CD4-positive, alpha-beta T cell treated with Interleukin-12 subunit alpha and Interleukin-12 subunit beta, for 1 hour (primary cell): Measurements from ENCODE around the gene DNAJC18.

Experiments
- DNase-seq: peaks from one replicate; pipeline ENCODE4 v3.0.0-alpha.2; 2020

DNAJC18 gene

DNA sequence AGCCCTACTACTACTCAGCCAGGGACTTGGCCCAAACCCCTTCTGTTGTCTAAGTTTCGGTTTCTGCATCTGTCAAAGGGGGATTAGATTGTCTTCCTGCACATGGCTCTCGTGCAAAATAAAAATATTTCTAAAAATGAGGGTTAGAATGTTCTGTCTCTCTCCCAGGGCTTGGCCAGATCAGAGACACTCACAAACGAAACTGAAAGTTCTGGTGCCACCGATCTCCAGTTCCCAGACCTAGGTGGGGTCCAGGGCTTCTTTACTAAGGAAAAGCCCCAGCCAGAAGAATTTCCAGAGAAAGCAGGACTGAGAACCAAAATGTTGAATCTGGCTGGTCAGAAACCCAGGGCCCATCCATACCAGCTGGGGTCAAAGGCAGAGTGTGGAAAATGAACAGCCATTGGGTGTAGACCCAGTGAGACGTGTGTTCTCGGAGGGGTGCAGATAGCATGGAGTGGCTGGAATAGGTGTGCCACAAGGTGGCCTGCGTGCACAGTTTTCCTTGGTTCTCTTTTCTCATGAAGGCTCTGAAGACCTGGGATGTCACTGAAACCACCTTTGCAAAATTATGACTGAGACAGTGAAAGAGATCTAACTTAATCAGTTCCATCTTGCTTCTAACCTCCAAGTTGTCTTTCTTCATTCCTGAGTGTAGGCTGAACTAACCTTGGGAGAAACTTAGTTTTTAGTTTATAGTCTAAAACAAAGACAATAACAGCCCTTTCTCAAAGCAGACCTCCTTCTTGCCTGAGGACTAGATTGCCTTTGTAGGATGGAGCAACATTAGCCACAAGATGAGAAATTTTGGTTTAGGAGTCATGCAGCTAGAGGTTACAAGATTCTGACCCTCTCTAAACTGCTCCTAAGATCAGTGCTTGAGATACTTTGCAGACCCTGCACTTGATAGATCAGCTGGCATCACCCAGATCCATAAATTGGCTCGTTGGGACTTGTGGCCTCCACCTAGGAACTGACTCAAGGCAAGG is 54.0 kb downstream of the DNAJC18 start:
- peak; percentile 41 for DNase-seq

DNA sequence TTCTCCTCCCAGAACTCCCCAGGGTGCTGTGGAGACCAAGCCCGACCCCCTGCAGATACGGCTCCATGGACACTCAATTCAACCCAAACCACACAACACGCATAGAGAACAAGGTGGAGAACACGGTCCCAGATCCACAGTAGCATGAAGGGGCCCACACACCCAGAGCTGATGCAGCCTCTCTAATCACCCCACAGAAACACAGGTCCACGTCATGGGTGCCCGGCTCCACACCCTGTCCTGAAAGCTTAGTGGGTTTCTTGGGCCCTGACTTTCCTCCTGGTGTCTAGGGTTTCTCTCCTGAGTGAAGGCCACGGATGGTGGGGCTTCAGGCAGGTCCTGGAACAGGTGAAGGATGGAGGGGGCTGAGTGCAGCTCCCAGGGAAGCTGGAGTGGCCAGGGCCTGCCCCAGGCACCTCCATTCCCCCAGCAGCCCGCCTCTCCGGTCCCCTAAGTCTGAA is 54.7 kb downstream of the DNAJC18 start:
- no peak for DNase-seq

DNA sequence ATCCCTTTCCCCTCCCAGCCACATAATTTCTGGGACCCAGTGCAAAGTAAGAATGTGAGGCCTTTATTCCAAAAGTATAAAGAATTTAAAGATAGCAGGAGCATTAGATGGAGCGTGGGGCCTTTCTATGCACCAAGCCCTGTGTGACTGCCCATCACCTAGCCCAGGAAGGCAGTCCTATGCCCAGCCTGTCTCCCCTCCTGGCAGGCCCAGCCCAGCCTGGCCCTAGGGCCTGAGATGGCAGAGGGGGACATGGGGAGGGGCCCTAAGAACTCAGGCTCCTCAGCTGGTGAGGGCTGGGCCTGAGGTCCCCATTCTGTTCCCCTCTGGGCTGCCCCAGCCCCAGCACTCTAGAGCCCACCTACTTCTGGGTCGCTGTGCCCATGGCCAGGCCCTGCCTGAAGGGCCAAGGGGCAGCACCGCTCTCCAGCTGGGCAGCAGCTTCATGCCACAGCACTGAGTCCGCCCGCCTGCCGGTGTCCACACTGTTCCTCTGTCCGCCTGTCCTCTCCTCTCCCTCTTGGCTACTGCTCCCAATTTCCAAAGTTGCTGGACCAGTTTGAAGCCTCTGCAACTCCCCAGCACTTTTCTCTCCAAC is 55.2 kb downstream of the DNAJC18 start:
- DNase-seq: no peak

DNA sequence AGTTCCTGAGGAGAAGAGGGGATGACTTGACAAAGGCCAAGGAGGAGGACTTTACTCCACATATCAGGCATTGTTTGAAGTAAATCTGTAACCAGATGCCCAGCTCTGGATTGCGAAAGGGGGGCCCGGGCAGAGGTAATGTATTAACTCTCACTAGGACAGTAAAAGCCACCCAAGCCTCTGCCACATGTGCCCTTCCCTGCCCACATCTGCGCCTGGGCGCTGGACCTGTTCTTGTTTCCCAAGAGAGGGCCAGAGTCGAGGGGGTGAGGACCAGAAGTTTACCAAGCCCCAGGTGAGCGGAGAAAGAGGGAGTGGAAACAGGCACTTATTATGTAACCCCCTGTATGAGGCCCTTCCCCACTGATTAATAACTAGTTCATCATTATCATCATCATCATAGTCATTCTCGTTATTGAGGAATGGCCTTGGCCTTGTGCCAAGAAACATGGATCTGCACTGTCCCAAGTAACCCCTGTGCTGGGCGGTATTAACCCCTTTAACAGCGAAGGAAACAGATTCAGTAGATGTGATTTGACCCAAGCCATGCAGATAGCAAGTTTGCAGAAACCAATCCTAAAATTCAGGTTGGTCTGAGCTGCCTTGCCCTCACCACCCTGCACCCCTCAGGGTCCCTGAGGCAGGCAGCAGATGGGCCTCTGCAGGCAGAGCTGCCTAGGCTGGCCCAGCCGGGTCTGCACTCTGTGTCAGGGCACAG is 55.9 kb downstream of the DNAJC18 start, which contains the start of gene SLC23A1:
TSS of gene SLC23A1 (minus strand) at position 23 of the 718 bp plus-strand sequence. CDS start 44 bp downstream, outside the sequence.
- no peak for DNase-seq

DNA sequence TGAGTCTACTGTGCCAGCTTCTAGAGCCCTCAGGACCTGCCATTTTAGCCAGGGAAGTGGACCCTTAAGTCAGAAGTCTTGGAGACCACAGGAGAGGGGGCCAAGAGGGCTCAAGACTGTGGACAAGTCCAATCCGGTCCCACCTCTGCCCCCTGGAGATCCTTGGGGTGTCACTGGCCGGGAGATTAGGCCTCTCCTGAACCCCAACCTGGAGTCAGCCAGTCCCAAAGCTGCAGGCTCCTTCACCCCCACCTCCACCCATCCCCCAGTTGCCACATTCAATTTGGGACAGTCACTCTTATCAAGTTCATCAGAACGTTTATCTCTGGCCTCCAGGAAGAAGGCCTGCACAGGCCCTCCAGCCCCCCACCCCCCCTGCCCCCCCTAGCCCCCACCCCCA is 56.5 kb downstream of the DNAJC18 start:
- DNase-seq: no peak

DNA sequence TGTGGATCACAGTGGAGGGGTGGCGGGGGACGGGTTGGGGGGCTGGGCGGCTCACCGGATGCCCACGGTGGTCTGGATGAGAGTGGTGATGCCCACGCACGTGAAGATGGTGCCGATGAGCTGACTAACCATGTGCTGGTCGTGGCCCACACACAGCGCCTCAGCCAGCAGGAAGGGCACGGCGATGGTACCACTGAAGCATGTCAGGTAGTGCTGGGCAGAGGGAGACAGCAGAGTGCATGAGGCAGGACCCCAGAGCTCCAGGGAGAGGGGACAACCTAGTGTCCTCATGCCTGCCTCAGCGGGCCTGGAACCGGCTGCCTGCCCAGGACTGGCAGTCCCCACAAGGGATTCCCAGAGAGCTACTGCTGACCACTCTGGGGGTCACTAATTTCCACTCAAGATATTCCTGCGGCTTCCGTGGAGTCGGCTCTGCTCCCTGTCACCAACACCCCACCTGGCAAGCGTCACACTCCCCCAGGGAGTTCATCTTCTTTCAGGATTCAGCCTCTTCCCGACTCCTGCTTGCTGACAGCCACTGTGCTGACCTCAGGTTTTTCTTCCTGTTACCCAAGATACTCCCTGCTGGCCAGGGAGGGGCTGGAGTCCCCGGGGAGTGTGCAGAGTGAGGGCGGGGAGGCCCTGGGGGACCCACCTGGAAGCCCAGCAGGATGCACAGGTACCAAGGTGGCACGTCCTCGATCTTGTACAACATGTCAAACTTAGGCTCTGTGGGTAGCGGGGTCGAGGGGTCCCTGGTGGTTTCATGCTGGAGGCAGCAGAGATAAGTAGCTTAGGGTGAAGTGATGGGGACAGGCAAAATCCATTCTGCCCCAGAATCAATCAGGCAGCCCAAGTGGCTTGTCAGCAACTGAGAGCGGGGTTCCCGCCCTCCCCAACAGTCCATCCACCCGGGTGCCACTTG is 57.2 kb downstream of the DNAJC18 start:
- DNase-seq: no peak

DNA sequence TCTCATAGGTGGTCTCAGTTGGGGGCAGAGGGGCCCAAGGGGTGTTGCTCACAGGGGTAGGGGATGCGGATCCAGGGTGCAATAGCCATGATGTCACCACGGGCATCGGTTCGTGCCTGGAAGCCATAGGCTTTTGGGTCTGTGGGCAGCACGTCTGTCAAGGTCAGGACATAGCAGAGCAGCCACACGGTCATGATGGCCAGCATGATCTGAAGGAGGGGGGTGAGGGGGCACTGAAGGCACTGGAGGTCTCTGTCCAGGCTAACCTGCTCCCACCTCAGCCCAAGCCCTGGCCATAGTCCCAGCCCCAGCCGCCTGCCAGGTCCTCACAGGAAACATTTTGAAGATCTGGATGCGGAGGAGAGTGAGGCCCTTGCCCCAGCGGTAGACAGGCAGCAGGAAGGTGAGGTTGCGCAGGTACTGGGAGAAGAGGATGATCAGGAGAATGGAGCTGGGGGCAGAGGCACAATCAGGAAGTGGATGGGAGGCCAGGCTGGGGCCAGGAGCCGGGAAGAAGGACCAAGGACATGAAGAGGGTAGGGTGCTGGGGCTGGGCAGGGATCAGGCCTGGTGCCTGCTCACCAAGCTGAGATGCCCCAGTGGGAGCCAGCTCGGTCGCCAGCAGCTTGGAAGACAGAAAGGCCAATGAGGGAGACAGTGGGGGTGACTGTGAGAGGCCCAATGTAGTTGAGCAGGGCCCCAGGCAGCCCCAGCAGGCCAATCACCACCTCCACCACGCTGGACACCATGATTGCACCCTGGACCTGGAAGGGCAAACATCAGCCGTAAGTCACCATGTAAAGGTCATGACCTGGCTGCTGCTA is 59.5 kb downstream of the DNAJC18 start:
- no peak for DNase-seq

DNA sequence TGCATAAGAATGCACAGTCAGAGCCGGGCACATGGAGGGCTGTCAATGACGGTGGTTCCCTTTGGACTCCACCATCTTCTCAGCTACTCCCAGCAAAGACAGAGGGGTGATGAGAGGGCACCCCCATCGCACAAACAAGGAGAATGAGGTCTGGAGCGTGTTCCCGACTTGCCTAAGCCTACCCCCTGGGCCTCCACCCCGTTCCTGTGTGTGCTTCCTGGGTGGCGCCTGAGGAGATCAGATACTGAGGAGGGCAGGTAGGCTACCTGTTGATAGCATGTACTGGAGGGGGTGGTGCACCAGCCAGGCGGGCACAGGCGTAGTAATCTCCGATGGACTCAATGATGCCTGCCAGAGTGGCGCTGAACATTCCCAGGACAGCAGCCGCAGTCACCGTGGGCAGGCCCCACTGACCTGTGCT is 60.4 kb downstream of the DNAJC18 start:
- no peak for DNase-seq

DNA sequence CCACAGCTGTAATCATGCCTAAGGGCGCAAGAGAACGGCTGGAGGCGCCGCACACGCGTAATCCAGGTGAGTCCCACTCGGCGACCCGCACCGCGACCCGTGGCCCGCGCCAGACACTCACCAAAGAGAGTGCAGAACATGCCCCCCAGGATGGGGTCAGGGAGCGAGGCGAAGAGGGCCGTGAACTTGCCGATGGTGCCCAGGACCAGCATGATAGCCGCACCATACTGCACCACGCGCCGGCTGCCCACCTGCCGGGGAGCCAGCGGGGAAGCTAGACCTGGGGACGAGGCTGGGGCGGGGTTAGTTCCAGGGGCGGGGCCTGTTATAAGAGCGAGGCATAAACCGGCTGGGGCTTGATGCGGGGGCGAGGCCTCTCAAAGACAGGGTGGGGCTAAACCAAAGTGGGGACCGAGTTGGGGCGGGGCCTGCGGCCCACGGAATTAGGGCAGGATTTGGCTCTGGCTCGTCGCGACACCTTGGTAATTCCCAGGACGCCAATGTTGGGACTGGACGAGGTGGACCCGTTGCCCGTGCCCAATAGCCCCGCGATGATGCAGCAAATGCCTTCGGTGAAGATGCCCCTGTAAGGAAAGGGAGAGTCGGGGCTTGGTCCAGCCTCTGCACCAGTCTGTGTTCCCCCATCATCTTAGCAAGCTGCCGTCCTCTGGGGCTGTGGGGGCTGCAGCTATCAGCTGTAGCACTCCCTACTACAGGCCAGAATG is 61.1 kb downstream of the DNAJC18 start:
- no peak for DNase-seq

DNA sequence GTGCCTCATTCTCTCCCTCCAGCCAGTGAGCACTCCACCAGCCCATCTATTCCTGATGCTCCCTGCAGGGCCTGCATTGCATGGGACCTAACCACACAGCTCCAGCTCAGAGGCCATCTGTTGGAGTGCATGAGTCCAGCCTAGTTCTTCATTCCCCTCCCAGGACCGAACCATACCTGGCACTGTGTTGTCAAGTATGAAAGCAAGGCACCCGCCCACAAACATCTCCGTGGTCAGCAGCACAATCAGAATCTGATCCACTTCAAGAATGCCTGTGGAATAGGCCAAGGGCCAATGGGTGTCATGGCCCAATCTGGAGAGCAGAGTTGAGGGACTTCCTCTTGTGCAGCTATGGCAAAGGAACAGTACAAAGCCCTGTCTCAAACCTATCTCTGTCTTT is 62.1 kb downstream of the DNAJC18 start:
- no peak for DNase-seq

DNA sequence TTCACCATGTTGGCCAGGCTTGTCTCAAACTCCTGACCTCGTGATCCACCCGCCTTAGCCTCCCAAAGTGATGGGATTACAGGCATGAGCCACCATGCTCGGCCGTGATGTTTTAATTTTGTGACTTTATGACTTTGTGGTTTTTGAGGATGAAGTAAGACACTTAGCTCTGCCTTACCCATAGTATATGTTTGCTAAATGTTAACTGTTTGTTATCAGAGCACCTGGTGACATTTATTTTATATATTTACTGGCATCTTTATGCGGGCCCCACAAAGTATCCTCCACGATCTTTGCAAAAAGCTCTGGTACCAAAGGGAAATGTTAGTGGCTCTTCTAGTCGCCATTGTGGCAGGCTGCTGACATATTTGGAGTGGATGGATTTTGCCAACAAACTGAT is 63.0 kb downstream of the DNAJC18 start:
- DNase-seq: no peak

DNA sequence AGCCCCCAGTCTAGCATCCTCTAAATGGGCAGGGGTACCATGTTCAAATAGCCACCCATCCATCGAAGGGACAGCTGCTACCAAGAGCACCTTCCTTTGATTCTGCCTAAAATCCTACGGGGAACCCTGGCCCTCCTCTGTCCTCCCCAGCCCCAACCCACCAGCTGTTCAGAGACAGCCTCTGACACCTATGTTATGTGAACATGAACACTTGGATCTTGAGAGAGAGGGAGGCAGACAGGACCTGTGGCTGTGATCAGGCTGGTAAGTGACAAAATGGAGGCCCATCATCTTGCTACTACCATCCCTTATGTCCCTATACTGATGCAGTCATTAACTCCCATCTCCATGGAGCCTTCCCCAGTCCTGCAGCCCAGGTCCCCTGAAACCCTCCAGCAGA is 64.4 kb downstream of the DNAJC18 start:
- no peak for DNase-seq

DNA sequence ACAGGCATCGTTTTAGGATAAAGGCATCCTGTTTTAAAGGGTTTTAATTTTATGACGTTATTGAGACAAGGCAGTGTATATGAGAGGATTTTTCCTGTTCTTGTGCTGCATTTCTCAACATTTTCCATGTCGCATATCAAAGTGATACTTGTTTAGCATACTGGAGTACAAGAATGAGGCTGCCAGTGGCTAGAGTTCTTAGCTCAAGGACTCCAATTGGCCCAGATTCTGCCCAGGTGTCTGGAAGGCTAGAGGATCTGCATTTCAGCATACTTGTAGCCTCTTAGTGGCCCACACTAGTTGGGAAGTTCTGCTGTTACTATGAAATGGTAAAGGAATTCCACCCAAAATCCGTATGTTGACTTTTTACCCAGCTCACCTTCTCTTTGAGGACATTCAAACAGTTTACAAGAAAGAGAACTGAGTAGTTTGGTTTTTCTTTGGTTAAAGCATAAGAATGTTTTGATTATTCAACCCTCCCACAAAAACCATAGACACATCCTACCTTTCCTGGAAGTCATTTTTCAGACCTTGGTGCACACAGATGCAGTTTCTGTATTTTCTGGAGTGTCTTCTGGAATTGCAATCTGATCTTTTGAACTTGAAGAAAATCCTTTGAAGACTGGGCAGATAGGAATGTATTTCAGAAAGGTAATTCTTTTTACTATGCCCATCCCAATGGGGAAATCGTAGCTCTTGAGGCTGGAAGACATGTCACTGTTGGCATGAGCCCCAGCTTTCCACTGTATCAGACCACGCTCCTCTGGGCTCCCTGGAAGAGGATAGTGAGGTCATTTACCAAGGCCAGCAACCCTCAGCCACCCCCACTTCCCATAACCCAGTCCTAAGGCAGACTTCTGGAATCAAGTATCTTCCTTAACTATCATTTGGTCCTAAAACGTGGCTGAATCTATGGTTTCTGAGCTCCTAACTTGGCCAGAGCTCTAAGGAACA is 67.6 kb downstream of the DNAJC18 start:
- DNase-seq: no peak

DNA sequence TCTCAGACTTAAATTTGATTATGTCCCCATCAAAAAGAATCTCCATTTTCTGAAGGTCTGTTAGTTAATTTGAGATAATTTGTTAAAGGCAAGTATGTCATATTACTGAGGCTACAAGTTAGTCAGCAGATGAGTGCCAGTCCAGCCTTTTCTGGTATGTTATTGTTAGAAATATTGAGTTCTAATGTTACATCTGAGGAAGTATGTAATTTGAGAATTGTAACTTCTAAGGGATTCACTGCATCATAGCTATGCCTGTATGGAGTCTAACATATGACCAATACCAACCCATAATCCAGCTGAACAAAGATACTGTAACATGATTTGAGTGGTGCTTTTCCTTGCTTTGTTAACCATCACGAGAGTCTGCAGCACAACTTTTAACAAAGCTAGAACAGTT is 70.1 kb downstream of the DNAJC18 start:
- DNase-seq: no peak

DNA sequence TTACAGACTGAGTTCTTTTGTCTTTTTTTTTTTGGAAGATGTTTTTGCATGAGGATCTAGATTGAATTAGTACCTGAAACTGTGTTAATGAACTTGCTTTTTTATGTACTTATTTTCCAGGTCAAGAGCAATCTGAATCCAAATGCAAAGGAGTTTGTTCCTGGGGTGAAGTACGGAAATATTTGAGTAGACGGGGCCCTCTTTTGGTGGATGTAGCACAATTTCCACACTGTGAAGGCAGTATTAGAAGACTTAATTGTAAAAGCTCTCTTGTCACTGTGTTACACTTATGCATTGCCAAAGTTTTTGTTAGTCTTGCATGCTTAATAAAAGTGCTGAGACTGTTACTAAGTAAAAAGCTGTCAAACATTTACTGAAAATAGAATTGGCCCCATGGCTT is 70.7 kb downstream of the DNAJC18 start:
- DNase-seq: no peak

DNA sequence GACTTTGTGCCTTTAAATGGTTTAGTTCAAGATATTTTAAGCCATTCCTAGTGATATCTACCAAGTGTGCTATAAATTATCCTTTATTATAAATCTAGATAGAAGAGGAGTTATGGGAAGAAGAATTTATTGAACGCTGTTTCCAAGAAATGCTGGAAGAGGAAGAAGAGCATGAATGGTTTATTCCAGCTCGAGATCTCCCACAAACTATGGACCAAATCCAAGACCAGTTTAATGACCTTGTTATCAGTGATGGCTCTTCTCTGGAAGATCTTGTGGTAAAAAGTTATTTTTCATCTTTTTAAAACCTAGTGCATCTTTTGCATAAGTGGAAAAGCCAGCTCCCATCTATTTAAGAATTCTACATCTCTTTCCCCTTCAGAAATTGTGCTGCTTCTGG is 74.9 kb downstream of the DNAJC18 start:
- no peak for DNase-seq

DNA sequence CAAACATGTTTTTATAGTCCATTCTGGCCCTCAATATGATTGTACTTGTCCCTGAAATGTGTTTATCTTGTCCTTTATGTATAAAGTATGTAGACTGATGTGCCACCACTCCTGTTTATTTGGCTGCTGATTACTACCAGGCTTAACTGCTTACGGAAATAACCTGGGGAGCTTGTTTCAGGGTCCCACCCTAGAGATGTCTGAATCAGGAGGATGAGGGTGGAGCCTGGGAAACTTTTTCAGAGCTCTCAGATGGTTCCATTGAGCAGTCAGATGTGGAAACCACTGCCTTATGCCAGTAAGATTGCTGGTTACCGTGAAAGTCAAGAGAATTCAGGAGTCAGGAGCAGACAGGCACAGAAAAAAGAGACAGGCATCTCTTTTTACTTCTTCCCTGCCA is 75.4 kb downstream of the DNAJC18 start:
- no peak for DNase-seq

DNA sequence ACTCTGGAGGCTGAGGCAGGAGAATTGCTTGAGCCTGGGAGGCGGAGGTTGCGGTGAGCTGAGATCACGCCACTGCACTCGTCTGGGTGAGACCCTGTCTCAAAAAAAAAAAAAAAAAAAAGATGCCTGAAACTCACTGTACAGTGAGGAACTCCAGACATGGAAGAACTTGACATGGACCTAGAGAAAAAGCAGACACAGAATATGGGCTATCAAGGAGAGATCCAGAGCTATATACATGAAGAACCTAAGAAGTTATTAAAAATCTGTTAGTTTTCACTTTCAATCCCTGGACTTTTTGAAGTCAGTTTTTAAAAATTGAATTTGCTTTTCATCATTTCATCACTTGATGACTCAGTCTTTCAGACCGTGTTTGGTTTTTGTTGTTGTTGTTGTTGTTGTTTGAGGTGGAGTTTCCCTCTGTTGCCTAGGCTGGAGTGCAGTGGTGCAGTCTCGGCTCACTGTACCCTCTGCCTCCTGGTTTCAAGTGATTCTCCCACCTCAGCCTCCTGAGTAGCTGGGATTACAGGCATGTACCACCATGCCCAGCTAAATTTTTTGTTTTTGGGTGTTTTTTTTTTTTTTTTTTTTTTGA is 77.4 kb downstream of the DNAJC18 start:
- no peak for DNase-seq

DNA sequence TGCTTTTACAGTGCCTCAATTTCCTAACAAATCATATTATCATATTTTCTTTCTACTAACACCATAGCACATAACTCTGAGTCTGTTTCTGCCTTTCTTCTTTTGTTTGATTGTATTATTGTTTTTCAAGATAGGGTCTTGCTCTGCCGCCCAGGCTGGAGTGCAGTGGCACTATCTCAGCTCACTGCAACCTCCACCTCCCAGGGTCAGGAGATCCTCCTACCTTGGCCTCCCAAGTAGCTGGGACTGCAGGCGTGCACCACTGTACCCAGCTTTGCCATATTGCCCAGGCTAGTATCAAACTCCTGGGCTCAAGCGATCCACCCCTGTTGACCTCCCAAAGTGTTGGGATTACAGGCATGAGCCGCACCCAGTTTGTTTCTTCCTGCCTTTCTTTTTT is 78.9 kb downstream of the DNAJC18 start:
- DNase-seq: no peak
